ENCODE results near the gene PROK1. TPM values are rescaled to one million over a fixed set of nuclear protein-coding genes. Genes with fewer than 3 reads are reported as not detected.

PROK1 gene
- total and polyA plus RNA-seq, 2 experiments from 2014 or later: not detected

DNA sequence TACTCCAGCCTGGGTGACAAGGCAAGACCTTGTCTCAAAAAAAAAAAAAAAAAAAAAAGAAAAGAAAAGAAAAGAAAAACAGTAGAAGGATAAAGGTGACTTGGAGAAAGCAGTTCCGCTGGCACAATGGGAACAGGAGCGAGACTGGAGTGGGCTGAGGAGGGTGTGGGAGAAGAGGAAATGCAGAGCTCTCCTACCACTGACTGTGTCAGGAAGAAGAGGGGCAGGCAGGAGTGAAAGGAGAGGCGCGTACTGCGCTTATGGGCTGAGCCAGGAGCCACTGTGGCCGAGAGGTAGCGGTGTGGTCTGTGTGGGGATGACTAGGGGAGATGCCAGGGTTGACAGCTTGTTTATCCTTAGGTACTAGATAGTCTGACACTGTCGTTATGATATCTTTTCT, 6.4 kb upstream of the PROK1 start (continued):
- TF ChIP-seq, protein P1, sequence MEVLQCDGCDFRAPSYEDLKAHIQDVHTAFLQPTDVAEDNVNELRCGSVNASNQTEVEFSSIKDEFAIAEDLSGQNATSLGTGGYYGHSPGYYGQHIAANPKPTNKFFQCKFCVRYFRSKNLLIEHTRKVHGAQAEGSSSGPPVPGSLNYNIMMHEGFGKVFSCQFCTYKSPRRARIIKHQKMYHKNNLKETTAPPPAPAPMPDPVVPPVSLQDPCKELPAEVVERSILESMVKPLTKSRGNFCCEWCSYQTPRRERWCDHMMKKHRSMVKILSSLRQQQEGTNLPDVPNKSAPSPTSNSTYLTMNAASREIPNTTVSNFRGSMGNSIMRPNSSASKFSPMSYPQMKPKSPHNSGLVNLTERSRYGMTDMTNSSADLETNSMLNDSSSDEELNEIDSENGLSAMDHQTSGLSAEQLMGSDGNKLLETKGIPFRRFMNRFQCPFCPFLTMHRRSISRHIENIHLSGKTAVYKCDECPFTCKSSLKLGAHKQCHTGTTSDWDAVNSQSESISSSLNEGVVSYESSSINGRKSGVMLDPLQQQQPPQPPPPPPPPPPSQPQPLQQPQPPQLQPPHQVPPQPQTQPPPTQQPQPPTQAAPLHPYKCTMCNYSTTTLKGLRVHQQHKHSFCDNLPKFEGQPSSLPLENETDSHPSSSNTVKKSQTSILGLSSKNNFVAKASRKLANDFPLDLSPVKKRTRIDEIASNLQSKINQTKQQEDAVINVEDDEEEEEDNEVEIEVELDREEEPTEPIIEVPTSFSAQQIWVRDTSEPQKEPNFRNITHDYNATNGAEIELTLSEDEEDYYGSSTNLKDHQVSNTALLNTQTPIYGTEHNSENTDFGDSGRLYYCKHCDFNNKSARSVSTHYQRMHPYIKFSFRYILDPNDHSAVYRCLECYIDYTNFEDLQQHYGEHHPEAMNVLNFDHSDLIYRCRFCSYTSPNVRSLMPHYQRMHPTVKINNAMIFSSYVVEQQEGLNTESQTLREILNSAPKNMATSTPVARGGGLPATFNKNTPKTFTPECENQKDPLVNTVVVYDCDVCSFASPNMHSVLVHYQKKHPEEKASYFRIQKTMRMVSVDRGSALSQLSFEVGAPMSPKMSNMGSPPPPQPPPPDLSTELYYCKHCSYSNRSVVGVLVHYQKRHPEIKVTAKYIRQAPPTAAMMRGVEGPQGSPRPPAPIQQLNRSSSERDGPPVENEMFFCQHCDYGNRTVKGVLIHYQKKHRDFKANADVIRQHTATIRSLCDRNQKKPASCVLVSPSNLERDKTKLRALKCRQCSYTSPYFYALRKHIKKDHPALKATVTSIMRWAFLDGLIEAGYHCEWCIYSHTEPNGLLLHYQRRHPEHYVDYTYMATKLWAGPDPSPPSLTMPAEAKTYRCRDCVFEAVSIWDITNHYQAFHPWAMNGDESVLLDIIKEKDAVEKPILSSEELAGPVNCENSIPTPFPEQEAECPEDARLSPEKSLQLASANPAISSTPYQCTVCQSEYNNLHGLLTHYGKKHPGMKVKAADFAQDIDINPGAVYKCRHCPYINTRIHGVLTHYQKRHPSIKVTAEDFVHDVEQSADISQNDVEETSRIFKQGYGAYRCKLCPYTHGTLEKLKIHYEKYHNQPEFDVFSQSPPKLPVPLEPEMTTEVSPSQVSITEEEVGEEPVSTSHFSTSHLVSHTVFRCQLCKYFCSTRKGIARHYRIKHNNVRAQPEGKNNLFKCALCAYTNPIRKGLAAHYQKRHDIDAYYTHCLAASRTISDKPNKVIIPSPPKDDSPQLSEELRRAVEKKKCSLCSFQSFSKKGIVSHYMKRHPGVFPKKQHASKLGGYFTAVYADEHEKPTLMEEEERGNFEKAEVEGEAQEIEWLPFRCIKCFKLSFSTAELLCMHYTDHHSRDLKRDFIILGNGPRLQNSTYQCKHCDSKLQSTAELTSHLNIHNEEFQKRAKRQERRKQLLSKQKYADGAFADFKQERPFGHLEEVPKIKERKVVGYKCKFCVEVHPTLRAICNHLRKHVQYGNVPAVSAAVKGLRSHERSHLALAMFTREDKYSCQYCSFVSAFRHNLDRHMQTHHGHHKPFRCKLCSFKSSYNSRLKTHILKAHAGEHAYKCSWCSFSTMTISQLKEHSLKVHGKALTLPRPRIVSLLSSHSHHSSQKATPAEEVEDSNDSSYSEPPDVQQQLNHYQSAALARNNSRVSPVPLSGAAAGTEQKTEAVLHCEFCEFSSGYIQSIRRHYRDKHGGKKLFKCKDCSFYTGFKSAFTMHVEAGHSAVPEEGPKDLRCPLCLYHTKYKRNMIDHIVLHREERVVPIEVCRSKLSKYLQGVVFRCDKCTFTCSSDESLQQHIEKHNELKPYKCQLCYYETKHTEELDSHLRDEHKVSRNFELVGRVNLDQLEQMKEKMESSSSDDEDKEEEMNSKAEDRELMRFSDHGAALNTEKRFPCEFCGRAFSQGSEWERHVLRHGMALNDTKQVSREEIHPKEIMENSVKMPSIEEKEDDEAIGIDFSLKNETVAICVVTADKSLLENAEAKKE (CRISPR knock-in tag; IDR thresholded peaks at IDR 0.05): no peak
- TF ChIP-seq, protein P2, sequence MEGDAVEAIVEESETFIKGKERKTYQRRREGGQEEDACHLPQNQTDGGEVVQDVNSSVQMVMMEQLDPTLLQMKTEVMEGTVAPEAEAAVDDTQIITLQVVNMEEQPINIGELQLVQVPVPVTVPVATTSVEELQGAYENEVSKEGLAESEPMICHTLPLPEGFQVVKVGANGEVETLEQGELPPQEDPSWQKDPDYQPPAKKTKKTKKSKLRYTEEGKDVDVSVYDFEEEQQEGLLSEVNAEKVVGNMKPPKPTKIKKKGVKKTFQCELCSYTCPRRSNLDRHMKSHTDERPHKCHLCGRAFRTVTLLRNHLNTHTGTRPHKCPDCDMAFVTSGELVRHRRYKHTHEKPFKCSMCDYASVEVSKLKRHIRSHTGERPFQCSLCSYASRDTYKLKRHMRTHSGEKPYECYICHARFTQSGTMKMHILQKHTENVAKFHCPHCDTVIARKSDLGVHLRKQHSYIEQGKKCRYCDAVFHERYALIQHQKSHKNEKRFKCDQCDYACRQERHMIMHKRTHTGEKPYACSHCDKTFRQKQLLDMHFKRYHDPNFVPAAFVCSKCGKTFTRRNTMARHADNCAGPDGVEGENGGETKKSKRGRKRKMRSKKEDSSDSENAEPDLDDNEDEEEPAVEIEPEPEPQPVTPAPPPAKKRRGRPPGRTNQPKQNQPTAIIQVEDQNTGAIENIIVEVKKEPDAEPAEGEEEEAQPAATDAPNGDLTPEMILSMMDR (conservative IDR thresholded peaks at IDR 0.05; ENCODE audit: low read depth in 2 of 2): no peak
- no peak for TF ChIP-seq EZH2 (IDR thresholded peaks at IDR 0.05; ENCODE audit: low read depth, unreplicated experiment)
- no peak for TF ChIP-seq CREB1 (CRISPR knock-in tag; IDR thresholded peaks at IDR 0.05; ENCODE audit: low read depth)
- no peak for TF ChIP-seq ZNF114 (CRISPR knock-in tag; IDR thresholded peaks at IDR 0.05)
- no peak for TF ChIP-seq POLR2AphosphoS5 (IDR thresholded peaks at IDR 0.05; ENCODE audit: low read depth)
- TF ChIP-seq, protein P3, sequence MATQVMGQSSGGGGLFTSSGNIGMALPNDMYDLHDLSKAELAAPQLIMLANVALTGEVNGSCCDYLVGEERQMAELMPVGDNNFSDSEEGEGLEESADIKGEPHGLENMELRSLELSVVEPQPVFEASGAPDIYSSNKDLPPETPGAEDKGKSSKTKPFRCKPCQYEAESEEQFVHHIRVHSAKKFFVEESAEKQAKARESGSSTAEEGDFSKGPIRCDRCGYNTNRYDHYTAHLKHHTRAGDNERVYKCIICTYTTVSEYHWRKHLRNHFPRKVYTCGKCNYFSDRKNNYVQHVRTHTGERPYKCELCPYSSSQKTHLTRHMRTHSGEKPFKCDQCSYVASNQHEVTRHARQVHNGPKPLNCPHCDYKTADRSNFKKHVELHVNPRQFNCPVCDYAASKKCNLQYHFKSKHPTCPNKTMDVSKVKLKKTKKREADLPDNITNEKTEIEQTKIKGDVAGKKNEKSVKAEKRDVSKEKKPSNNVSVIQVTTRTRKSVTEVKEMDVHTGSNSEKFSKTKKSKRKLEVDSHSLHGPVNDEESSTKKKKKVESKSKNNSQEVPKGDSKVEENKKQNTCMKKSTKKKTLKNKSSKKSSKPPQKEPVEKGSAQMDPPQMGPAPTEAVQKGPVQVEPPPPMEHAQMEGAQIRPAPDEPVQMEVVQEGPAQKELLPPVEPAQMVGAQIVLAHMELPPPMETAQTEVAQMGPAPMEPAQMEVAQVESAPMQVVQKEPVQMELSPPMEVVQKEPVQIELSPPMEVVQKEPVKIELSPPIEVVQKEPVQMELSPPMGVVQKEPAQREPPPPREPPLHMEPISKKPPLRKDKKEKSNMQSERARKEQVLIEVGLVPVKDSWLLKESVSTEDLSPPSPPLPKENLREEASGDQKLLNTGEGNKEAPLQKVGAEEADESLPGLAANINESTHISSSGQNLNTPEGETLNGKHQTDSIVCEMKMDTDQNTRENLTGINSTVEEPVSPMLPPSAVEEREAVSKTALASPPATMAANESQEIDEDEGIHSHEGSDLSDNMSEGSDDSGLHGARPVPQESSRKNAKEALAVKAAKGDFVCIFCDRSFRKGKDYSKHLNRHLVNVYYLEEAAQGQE (IDR thresholded peaks at IDR 0.05; ENCODE audit: unreplicated experiment): no peak
- TF ChIP-seq NANOG (IDR thresholded peaks at IDR 0.05; ENCODE audit: borderline replicate concordance): no peak
